Anterior cingulate cortex (tissue), 58 donors: ENCODE measurements around the gene WBP1L.
"Not testable (repeated sequence)": the region's sequence is repeated elsewhere in the genome, so short reads cannot be mapped to it uniquely, and the experiment has no call there.

ENCODE experiments used
- DNase-seq, 58 donors: peaks; one replicate each; lab custom pipeline; 2025; lab: John Stamatoyannopoulos, UW

The WBP1L gene

DNA sequence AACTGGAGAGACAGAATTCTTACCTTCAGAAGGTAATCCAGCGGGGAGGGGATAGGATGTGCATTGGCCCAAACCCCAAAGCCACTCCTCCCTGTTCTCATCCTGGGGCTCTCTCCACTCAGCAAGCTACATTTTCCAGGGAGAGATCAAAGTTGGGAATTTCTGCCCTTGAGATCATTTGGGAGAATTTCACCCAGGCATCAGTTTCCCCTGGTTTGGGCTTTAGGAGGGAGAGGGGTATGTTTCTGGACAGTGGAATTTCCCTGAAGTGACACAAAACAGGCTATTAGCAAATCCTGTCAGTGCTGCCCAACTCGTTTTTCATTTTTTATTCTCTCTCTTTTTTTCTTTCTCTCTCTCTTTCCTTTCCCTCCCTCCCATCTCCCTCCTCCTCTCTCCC lies 57.7 kb downstream of the WBP1L start:
- no peak for DNase-seq

DNA sequence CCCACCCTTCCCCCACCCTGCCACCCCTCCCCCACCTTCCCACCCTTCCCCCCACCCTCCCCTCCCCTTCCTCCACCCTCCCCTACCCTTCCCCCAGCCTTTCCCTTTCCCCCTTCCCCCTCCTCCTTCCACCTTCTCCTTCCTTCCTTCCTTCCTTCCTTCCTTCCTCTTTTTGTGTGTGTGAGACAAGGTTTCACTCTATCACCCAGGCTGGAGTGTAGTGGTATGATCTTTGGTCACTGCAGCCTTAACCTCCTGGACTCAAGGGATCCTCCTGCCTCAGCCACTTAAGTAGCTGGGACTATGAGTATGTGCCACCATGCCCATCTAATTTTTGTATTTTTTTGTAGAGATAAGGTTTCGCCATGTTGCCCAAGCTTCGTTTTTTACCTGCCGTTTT lies 58.2 kb downstream of the WBP1L start:
- DNase-seq, result no peak

DNA sequence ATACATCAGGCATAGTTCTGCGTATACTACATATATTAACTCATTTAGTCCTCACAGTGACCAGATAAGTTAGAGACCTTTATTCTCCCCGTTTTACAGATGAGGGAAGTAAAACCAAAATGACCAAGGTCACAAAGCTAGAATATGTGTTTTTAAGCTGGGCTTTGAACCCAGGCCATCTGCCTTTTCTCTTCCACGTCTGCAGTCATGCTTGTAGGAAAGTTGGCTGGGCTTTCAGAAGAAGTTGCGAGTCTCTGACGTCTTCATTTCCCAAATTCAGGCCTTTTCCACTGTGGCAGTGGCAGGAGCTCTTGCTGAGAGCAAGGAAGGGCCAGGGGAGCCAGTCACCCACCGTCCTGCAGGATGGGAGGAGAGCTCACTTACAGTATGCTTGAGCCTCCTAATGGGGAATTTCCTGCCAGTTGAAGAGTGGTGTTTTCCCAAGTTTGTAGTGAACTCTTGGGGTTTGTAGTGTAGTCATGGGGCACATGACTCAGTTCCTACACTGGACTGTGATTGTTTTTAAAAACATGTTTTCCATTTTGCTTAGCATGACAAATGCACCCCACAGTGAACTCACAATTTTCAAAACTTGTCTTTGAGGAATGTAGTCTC lies 59.3 kb downstream of the WBP1L start:
- no peak for DNase-seq

DNA sequence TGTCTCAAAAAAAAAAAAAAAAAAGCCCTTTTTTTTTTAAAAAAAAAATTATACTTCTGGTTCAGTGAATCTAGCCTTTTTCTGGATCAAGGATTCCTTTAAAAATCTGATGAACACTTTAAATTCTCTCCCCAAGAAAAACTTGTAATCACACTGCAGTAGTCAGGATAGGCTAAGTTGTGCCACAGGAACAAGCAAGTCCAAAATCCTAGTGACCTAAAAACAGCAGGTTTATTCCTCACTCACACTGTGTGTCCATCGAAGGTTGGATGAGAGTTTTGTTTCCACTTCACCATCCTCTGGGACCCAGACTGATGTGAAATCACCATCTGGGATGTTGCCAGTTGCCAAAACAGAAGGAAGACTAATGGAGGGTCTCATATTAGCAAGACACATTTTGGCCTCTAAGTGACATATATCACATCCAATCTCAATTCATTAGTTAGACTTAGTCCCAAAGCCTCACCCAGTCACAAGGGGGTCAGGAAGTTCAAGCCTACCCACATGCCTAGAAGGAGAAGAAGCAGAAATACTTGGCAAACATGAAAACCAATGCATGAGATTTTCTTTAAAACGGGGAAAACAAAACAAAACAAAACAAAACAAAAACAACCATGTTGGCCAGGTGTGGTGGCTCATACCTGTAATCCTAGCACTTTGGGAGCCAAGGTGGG lies 60.8 kb downstream of the WBP1L start:
- no peak for DNase-seq

DNA sequence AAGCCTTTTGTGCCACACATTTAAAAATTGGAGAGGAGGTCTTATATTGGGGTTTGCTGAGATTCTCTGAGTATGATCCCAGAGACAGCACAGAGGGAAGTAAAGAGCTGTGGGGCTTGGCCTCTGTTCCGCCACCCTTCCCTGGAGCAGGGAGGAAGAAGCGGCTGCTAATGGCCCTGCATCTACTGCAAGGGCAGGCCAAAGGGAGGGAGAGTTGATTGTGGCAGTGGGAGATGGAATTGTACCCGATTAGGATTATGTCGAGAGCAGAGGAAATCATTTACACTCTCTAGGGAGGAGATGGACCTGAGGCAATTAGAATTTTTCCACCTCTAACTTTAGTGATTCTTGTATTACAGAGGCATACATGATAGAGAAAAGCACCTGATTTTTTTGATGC lies 64.6 kb downstream of the WBP1L start:
- DNase-seq, result no peak

DNA sequence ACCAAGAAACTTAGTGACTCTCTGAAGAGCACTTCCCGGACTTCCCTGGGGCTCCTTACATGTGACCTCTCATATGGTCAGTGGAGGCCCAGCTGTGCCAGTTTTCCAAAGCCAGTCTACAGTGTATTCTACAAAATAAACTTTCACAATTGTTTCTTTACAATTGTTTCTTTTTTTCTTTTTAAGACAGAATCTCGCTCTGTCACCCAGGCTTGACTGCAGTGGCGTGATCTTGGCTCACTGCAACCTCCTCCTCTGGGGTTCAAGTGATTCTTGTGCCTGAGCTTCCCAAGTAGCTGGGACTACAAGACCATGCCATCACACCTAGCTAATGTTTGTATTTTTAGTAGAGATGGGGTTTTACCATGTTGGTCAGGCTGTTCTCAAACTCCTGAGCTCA lies 67.6 kb downstream of the WBP1L start:
- DNase-seq, result no peak

DNA sequence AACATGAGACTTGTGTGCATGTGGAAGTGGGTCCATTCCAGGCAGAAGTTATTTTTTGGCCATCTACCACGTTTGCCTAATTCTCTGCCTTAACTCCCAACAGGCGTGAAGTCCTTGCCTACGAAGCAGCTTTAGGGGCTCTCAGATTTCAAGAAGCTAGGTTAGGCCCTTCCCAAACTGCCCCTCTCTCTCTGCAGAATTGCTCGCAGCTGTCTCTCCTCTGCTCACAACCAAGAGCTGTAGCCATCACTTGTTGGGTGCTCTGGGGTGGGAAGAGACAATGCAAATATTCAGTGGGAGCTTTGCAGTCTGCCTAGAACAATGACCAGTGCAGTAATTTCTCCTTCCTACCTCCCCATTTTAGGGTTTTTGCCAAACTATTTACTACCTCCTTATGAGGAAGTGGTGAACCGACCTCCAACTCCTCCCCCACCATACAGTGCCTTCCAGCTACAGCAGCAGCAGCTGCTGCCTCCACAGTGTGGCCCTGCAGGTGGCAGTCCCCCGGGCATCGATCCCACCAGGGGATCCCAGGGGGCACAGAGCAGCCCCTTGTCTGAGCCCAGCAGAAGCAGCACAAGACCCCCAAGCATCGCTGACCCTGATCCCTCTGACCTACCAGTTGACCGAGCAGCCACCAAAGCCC lies 68.6 kb downstream of the WBP1L start:
- peak in 3 of 58 donors; percentile 2 to 11 (median 10) for DNase-seq

DNA sequence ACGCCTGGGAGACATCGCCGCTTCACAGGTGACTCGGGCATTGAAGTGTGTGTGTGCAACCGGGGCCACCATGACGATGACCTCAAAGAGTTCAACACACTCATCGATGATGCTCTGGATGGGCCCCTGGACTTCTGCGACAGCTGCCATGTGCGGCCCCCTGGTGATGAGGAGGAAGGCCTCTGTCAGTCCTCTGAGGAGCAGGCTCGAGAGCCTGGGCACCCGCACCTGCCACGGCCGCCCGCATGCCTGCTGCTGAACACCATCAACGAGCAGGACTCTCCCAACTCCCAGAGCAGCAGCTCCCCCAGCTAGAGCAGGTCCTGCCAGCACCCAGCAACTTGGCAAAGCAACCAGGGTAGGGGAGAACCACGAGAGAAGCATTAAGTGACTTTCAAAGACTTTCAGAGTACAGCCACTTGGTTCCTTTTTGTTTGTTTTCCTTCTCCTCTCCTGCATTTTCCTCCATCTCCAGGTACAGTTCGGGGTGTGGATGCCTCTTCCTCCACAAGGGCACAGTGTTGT lies 69.3 kb downstream of the WBP1L start:
- DNase-seq, result no peak

DNA sequence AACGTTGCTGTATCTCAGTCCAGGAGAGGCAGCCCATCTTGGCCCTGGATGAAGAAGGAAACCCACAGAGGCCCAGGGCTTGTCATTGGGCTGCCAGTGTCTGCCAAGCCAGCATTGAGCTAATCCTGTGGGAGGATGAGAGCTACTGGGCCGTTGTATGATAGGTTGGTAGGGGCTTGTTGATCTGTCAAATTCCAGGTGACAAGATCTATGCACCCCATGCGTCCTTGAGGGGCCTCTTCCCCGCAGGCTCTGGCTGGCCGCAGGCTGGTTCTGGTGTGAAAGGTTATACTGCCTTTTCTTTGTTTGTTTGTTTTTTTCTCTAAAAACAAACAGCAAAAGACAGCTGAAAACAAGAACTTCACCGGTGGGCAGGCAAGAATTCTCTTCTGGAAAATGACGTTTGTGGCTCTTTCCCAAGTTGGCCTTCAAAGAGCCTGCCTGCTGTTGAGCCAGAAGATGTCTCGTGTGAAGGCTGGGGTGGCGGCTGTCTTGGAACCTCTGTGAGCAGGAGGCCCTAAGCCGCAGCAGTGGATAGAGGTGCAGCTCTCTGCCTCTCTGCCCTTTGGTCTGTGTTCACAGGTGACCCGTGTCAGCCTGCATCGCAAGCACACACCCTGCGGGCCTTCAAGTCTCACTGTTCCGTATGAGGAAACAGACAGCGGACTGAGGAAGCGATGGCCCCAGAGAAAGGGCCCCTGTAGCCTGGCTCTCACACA lies 70.1 kb downstream of the WBP1L start:
- no peak for DNase-seq

DNA sequence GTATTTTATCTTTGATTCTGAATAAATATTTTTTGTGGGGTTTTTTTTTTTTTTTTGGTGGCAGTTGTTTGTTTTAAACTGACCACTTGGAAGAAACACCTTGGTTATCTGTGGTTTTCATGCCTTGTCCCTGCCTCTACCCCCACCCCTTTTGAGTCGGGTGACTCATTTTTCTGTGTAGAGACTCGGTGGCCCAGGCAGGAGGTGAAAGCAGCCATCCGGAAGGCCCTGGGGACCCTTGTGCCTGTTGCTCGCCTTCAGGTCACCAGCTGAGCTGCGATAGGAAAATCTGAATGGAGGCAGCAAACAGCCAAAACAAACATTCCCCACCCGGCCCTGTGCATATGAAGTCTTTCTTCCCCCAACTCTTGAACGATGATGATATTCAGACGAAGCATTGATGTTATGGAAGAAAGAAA lies 70.7 kb downstream of the WBP1L start:
- no peak for DNase-seq

DNA sequence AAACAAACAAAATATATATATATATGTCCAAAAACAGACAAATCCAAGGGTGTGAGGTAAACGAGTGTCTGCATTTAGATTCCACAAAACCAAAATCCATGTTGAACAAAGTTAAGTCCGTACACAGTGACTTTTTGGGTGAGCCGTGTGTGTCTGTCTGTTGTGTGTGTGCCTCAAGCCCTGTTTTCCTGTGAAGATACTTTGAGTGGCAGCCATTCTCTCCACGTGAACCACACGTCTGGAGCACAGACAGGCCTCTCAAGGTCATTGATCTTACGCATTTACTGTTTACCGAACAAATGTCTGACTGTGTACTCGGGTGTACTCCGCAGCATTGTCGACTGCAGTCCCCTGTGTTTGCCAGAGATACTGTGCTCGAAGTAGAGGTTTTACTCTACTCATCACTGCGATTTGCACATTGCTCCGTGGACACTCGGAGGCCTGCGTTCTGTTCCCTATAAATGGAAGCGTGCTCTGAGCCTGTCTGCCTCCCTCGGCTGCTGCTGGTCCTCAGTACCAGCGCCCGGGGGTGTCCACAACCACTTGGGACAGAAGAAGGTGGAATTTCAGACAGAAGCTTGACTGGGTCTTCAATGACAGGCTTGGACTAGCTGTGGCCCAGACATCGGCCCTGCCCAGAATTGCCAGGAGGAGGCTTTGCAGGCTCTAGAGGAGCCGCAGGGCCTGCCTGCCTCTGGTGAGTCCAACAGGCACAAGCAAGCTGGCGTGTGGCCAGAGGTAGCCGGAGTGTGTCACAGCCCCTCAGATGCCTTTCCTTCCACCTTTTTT lies 71.3 kb downstream of the WBP1L start:
- peak in 6 of 58 donors; percentile 9 to 46 (median 27) for DNase-seq

DNA sequence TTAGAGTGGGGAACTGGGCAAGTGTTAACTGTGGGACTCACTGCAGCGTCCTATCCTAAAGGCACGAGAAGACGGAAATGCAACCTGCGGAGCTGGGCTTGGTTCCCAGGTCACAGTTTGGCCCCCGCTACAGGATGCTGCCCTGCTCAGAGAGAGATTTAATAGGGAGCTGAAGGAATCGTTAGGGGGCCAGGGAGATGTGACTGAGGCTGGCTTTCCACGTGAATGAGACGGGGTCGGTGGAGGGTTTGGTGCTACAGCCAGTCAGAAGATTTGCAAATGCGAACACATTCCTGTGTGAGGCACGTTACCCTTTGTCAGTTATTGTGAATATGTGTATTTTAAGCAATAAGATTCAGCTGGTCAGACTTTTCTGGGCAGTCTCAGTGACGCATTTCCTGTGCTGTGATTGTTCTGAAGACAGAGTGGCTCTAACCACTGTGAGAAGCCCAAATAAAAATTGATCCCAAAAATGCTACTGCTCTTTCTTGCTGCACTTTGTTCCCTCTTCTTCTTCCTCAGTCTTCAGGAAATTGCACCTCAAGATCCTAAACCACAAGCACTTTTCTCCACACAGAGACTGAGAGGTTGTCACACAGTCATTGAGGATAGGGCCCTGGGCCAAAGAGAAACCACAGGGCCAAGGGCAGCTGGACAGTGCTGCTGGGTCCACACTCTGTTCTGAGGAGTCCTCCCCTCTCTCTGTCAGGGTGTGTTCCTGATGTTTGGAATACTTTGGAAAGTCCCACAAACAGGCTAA lies 72.2 kb downstream of the WBP1L start:
- DNase-seq, result peak in 9 of 58 donors; percentile 11 to 56 (median 22)

DNA sequence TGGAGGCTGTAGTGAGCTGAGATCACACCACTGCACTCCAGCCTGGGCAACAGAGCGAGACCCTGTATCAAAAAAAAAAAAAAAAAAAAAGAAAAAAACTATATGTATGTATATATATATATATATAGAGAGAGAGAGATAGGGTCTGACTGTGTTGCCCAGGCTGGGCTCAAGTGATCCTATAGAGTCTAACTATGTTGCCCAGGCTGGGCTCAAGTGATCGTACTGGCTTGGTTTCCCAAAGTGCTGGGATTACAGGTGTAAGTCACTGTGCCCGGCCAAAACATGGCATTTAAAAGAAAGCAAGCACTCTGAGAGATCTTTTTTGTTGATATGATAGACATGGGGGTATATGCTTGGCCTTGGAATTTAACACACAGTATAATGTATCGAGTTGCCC lies 73.4 kb downstream of the WBP1L start:
- no peak for DNase-seq

DNA sequence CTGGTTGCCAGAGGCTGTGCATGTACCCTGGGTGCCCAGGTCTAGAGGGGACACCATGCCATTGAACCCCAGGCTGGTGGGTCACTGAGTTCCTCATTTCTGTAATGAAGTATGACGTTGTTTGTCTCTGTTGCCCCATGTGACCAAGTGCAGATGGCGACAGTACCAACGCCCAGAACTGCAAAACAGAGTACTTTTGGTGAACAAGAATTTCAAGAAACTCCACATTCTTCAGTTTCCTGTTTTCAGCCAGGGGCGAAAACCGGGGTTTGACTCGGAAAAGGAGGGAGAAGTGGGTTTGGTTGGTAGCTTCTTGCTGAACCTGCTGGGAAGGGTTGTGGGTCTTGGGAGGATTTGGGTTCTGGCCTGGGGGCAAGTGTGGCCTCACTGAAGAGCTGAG lies 75.3 kb downstream of the WBP1L start:
- peak in 3 of 58 donors; percentile 5 to 29 (median 9) for DNase-seq

DNA sequence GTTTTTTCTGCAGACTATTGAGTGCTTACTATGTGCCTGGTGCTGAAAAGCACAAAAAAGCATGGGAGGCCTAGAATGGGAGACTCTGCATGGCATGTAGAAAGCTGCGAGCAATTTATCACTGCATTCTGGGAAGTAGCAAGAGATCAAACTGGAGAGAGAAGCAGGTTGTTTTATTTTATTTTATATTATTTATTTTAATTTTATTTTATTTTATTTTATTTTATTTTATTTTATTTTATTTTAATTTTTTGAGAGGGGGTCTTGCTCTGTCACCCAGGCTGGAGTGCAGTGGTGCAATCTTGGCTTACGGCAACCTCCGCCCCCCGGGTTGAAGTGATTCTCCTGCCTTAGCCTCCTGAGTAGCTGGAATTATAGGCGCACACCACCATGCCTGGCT lies 76.3 kb downstream of the WBP1L start:
- not testable (repeated sequence) for DNase-seq

DNA sequence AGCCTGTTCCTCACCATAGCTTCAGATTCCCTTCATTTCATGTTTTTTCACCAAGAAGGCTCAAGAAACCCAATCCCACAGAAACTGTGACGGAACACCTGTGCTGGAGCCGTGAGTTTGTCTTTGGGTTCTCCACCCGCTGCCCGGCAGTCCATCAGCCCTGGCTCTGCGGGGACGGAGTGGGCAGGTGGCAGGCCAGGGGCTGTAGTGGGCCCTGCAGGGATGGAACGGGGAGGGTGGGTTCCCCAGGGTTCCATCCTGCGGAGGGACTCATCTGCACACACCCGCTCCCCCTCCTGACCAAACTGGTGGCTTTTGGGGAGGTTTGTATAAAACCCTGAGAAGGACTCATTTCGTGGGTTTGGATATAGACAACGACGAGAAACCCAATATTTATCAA lies 78.5 kb downstream of the WBP1L start:
- DNase-seq, result no peak

DNA sequence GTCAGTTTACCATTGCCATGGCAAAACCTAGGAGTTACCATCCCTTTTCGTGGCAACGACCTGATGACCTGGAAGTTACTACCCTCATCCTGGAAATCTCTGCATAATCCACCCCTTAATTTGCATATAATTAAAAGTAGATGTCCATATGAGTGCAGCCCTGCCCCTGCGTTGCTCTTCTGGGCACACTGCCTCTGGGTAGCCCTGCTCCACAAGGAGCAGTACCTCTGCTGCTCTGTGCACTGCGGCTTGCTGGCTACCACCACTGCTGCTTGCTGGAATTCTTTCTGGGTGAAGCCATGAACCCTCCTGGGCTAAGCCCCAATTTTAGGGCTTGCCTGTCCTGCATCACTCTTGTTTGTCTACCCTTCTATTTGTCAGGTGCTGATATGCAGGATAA lies 80.9 kb downstream of the WBP1L start:
- no peak for DNase-seq

DNA sequence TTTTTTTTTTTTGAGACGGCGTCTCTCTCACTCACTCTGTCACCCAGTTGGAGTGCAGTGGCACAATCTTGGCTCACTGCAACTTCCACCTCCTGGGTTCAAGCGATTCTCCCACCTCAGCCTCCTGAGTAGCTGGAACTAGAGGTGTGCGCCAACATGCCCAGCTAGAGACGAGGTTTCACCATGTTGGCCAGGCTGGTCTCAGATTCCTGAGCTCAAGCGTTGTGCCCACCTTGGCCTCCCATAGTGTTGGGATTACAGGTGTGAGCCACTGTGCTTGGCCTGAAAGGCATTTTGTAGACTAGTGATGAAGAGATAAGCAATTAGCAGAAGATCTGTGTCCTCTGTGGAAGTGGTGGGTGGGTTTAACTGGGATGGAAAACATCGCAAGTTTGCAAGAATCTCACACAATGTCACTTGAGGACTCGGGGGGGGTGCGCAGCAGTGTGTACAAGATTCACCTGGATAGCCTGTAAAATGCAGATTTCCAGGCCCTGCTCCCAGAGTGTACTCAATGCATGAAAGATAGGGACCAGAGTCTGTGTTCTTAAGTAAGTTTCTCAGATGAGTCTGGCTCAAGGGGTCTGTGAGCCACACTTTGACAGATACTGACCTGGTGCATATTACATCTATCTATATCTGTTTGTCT lies 82.5 kb downstream of the WBP1L start:
- no peak for DNase-seq

DNA sequence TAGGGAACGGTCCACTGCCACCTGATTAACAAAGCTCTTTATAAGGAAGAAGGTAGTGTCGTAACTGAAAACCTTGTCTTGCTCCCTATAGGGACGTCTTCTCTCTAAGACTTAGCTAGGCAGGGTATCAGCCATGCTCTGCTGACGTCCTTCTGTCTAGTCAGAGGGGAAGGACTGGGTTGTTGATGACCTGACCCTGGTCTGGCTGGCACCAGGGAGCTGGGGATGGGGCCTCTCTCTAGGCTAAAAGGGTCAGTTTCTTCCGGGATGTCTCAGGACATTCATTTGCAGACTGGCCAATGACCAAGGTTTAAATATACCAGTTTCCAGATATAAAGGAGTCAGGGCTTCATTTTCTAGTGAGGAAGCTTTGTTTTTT lies 83.8 kb downstream of the WBP1L start:
- no peak for DNase-seq
